NOMO-1 treated with dmso at 0.1 percent for 144 hours (cell line): ENCODE results near the gene CENPN.

Source experiments
- DNase-seq: peaks from one replicate; lab custom pipeline; 2025; ENCODE audit not compliant: unreplicated experiment; lab: John Stamatoyannopoulos, UW

CENPN gene

DNA sequence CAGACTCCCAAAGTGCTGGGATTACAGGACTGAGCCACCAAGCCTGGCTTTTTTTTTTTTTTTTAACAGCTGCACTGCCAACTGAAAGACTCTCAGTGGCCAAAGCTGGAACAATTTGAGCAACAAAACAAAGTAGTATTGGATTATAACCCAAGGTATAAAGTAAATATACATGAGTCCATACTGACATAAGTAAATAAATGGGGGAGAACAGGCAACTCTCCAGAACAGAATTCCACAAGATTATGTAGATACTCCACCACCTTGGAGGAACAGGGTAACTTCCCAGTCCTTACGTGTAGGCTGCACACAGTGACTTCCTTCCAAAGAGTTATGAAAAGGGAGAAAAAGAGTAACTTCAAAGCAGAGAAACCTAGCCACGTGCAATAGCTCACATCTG is 16.0 kb upstream of the CENPN start:
- DNase-seq, result no peak

DNA sequence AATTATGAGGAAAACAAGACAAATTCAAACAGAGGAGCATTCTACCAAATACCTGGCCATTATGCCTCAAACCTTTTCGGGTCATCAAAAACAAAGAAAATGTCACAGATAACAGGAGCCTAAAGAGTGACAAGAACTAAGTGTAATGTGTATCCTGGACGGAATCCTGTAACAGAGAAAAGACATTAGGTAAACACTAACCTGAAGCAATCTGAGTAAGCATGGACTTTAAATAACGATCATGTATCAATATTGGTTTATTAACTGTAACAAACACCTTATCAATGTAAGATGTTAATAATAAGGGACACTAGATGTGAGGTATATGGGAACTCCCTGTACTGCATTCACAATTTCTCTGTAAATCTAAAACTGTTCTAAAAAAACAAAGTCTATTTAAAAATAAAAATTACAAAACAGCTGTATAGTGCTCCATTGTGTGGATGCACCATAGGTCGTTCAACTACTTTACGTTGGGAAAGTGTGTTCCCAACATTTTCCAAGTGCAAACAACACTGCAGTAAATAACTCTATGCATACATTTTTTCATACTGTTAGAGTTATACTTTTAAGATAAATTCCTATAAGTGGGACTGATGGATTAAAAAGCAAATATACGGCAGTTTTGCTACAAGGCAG is 15.1 kb upstream of the CENPN start:
- DNase-seq, result no peak

DNA sequence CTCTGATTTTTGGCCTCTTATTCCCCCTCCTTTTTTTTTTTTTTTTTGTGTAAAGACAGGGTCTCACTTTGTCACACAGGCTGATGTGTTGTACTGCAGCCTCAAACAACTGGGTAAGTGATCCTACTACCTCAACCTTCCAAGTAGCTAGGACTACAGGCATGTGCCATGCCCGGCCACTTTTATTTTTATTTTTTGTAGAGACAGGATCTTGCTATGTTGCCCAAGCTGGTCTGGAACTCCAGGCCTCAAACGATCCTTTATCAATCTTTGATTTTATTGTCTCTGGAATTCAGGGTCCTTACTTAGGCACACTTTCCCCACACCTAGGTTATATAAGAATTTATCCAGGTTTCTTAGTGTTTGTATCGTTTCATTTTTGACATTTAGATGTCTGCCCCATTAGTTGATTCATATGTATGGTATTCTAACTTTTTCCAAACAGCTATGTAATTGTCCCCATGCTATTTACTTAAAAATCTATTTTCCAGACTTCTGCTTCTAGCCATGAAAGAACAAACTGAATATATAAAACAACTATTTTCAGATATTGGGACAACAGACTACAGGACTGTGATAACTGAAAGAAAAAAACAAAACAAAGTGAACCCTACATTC is 14.2 kb upstream of the CENPN start:
- no peak for DNase-seq

DNA sequence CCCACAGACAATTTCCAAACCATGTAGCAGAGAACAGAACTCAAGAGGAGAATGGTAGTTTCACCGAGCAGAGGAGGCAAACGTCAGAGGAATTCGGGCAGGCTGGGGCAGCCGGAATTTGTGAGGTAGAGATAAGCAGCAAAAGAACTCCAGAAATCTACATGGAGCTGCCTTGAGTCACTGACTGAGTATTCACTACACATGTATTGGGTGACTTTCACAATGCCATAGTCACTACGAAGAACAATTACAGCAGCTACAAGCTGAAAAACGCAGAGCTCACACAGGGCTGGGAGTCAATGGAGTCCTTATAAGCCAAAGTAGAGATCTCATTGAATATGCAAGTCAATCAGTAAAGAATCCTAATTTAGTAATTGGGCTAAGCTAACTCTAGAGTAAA is 13.7 kb upstream of the CENPN start:
- no peak for DNase-seq

DNA sequence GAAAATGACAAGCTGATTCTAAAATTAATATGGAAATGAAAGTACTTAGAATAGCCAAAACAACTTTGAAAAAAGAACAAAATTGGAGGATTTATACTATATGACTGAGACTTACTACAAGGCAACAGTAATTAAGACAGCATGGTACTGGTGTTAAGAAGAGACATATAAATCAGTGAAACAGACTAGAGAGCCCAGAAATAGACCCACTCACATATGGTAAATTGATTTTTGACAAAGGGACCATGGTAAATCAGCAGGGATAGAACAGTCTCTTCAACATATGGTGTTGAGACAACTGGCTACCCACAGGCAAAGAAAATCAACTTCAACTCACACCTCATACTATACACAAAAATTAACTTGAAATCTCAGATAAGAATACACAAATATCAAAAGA is 13.2 kb upstream of the CENPN start:
- DNase-seq, result no peak

DNA sequence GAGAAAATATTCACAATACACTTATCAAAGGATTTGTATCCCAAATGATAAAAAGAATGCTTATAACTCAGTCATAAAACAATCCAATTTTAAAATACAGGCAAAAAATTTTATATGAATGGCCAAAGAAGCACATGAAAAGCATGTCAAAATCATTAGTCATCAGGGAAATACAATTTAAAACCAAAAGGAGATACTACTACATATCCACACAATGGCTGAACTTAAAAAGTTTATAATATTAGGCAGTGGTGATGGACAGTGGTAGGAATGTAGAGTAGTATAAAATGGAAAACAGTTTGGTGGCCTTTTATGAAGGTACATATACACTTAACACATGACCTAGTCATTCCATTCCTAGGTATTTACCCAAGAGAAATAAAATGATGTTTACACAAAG is 12.6 kb upstream of the CENPN start:
- DNase-seq, result no peak

DNA sequence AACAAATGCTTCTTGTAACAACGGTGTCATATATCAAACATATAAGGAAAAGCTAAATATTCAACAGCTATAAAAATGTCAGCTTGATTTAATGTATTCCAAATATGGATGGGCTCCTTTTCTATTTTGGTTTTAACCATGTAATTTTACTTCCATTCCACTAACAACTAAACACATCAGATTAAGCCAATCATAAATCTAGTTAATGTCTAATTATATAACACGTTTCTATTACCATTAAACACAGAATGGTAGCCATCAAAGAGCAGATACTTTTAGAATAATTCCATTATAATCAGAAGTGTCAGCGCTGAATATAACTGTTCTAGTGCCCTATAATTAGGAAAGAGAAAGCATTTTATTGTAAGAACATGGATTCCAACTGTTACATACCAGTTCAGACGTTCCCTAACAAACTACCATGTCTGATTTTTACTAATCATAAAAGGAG is 10.3 kb upstream of the CENPN start:
- no peak for DNase-seq

DNA sequence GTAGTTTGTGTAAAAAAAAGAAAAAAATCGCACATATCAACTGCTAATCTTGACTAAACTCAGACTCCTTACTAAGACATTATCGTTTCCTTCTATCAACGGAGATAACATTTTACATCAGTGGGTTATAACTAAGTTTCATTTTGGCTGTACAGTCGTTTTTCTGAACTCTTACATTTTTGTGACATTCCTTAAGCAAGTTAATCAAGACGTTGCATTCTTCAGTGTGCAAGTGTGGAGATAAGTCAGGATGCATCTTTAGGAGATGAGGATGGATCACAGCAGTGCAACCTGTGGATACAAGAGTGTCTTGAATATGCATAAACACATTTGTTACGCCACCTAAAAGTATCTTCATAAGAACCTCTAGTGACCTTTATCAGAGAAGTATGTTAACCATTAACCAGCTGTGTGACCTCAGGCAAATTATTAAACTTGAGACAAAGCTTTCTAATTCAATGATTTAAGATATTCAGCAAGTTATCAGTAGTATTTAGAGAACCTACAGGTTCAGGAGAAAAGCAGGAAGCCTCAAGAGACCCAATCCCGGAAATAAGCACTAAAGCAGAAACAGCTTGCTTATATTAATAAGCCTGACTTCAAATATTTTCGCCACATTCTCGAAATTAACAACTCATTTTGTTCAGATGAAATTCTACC is 9.7 kb upstream of the CENPN start:
- DNase-seq, result no peak

DNA sequence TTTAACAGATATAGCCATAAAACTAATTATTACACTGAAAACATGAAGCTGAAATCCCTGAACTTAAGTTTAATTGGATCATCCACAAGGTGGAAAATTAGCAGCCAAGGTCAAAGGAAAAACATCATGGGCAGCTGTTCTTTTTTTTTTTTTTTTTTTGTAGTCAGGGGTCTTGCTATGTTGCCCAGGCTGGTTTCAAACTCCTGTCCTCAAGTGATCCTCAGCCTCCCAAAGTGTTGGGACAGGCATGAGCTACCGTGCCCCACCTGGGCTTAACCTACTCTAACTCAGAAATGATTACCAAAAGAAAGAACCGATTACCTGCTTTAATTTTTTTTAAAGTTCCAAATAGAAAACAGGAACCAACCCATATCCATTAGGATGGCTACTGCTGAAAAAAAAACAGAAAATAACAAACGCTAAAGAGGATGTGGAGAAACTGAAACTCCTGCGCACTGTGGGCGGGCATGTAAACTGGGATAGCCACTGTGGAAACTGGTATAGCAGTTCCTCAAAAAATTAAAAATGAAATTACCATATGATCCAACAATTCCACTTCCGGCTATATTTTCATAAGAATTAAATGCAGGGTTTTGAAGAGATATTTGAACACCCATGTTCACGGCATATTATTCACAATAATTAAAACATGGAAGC is 8.9 kb upstream of the CENPN start:
- no peak for DNase-seq

DNA sequence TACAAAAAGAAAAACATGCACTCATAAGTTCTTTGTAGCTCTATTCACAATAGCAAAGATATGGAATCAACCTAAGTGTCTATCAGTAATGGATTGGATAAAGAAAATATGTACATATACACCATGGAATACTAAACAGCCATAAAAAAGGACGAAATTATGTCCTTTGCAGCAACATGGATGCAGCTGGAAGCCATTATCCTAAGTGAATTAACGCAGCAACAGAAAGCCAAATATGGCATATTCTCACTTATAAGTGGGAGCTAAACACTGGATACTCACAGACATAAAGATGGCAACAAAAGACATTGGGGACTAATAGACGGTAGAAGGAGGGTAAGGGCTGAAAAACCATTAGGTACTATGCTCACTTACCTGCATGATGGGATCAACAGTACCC is 6.1 kb upstream of the CENPN start:
- DNase-seq, result no peak

DNA sequence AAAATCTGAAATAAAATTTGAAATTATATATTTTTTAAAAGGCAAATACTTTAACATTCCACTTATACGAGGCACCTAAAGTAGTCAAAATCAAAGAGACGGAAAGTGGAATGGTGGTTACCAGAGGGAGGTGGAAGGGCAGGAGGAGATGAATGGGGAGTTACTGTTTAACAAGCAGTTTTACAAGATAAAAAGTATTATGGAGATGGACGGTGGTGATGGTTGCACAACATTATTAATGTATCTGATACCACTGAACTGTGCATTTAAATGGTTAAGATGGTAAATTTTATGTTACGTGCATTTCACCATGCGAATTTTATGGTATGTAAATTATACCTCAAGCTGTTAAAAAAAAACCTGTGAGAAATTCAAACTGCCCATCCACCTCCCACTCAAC is 5.7 kb upstream of the CENPN start:
- DNase-seq, result no peak

DNA sequence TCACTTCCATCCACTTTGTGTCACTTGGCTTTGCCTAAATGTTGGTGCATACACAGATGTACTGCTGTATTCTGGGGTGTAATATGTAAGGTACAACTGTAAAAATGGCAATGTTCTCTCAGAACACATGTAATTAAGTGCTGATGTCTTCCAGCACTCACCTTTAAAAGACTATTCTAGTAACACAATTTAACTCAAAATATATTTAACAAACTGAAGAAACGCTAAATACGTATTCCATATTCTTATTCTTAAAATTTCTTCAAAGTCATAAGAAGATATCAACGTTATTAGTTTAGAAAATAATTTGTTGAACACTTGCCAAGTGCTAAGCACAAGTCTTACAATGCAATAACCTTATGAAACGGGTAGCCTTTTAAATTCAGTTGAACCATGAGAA is 4.0 kb upstream of the CENPN start:
- no peak for DNase-seq

DNA sequence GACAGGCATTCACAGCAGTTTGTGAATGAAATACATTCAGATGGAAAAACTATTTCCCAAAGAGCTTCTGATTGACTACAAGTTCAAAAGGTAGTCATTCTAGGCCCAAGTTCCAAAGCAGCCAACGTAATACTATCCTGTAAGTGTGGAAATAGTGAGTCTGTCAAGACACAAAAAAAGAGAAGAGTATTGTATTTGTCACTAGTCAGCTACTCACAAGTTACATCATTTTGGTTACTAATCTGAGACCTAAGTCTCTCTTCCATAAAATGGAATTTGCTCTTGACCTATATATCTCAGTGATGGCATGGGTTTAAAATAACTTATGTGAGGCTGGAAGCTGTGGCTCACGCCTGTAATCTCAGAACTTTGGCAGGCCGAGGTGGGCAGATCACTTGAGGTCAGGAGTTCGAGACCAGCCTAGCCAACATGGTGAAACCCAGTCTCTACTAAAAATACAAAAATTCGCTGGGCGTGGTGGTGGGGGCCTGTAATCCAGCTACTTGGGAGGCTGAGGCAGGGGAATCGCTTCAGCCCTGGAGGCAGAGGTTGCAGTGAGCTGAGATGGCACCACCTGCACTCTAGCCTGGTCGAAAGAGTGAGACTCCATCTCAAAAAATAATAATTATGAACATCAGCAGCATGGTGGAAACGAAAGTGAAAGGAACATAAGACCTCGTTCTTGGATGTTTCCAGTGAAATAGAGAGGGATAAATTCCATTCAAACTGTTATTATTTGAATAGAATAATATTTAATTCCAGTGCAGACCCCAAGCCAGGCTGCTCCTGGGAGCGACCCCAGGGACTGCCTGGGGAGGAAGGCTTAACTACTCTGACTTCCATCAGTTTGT is 3.2 kb upstream of the CENPN start:
- no peak for DNase-seq

DNA sequence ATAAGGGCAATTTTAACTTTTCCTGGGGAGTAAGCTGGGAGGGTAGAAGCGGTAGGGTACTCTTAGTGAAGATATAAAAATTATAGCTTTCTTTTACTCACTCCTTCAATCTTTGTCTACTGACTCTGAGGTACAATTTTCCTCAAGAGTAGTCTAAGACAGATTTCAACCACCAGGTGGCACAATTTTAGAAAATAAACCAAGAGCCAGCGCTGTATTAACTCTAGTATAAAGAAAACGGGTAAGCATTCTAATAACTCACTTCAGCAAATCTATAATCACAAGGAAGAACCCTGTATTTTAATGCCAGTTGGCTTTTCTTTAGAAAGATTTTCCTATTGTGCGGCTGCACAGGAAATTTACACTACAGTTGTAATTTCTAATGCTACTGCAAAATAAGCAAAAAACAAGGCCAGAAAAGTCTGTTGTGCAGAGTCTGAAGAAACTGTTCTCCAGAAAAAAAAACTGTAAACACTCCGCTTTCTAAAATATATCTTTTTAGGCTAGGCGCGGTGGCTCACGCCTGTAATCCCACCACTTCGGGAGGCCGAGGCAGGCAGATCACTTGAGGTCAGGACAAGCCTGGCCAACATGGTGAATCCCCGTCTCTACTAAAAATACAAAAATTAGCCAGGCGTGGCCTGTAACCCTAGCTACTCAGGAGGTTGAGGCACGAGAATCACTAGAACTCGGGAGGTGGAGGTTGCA is 2.2 kb upstream of the CENPN start:
- peak; percentile 20 for DNase-seq

DNA sequence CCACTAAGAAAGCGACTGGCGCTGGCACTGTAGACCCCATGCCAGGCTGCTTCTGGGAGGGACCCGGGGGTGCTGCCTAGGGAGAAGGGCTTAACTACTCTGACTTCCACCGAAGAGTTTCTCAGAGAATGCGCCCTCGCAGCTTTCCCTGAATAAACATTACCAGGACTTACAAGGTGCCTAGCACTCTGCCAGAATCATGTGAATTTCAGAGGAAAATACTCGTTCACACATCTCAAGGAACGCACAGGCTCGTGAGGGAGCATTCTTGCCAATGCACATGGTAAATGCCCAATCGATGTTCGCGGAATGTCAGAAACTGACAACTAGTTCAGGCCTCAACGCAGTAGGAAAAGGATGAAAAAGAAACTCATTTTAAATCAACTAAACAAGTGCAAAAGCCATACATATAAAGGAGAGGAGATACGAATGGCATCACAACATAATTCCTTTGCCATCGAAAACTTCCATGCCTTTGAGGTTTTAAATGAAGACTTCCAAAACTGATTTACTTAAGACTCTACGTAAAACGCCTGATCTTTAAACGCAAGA is 1.3 kb upstream of the CENPN start:
- no peak for DNase-seq

DNA sequence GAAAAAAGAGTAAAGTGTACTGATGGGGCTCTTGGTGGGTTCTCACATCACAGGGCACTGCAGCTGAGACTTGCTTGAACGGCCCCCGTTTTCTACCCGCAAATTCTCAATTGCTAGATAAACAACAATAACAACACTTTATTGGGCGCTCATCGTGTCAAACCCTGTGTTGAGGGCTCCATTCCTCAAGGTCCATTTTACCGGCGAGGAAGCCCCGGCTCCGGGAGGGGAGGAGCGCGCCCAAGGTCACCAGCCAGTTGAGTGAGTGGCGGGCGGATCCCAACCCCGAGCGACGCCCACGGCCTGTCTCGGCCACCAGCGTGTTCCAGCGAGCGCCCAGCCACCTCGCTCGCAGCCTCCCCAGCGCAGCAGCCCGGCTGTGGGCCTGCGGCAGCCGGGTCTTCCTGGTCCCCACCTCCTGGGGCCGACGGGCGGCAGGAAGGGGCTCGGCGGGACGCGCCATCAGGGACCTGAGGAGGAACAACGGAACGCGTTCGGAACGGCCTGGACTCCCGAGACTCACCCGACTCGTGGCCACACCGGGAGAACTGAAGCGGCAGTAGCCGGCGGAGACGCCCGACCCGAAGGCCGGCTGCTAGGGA is 702 bp upstream of the CENPN start:
- DNase-seq, result peak; percentile 44

DNA sequence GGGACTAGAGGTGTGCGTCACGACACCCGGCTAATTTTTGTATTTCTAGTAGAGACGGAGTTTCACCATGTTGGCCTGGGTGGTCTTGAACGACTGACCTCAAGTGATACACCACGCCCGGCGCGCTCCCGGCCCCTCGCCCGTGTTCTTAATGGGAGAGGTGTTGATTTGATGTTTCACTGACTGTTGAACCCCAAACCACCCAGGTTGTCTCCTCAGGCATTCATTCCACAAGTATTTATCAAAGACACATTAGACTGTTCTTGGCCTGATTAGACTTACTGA is 1.4 kb downstream of the CENPN start:
- DNase-seq, result no peak

DNA sequence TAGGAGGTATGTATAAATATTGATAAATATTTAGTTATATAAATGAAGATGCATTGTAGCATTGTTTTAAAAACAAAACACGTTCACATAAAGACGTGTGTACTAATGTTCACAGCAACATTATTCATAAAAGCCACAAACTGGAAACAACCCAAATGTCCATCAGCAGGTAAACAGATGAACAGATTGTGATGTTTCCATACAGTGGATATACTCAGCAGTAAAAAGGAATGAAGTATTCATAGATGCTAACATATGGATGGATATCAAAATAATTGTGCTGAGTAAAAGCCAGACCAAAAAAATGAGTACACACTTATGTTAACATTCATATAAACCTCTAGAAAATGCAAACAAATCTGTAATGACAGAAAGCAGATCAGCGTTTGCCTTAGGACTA is 6.0 kb downstream of the CENPN start:
- no peak for DNase-seq

DNA sequence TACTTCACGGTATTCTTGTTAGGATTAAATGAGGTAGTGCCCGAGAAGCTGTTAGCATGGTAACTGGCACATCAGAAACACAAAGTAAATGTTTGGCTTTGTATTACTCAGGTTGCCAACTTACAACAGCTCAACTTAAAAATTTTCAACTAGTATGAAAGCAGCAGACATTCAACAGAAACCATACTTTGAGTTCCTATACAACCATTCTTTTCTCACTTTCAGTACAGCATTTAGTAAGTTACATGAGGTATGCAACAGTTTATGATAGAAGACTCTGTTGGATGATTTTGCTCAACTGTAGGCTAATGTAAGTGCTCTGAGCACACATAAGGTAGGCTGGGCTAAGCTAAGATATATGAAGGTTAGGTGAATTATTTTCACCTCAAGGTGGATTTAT is 7.7 kb downstream of the CENPN start:
- no peak for DNase-seq

DNA sequence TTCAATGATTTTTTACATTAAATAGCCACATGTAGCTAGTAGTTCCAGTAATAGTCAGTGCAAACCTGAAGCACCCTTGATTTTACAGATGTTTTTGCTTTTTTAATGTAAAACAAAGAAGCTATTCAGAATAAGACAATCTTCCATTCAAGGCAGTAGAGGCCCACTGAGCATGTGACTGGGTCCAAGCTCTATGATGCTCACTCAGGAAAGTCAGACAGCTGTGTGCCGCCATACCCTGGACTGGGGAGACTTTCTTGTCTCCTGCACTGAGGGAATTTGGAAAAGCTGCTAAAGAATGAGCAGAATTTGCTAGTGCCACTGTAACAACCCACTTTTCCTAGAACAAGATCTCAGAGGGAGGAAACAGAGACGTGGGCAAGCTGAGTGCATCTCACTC is 11.5 kb downstream of the CENPN start:
- DNase-seq, result no peak
